PFSK-1 (cell line): ENCODE measurements around the gene FOXA3.

Experiments used
- POLR2AphosphoS5 ChIP-seq: IDR thresholded peaks from 2 replicates; pipeline ENCODE4 v1.6.1; 2012; ENCODE audit warnings: low read depth, mild to moderate bottlenecking, control low read depth, low read length, moderate library complexity
- TAF1 ChIP-seq: IDR thresholded peaks from 2 replicates; pipeline ENCODE4 v1.6.1; 2012; ENCODE audit warnings: low read length, control low read depth, borderline replicate concordance; ENCODE audit not compliant: insufficient read depth

DNA sequence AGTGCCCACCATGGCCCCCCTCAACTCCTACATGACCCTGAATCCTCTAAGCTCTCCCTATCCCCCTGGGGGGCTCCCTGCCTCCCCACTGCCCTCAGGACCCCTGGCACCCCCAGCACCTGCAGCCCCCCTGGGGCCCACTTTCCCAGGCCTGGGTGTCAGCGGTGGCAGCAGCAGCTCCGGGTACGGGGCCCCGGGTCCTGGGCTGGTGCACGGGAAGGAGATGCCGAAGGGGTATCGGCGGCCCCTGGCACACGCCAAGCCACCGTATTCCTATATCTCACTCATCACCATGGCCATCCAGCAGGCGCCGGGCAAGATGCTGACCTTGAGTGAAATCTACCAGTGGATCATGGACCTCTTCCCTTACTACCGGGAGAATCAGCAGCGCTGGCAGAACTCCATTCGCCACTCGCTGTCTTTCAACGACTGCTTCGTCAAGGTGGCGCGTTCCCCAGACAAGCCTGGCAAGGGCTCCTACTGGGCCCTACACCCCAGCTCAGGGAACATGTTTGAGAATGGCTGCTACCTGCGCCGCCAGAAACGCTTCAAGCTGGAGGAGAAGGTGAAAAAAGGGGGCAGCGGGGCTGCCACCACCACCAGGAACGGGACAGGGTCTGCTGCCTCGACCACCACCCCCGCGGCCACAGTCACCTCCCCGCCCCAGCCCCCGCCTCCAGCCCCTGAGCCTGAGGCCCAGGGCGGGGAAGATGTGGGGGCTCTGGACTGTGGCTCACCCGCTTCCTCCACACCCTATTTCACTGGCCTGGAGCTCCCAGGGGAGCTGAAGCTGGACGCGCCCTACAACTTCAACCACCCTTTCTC, 8.2 kb downstream of the FOXA3 start:
- TF ChIP-seq POLR2AphosphoS5, result no peak
- no peak for TF ChIP-seq TAF1
